ENCODE results near the gene PDE6B.

Gene PDE6B

GRCh38 chr4:708631-708933, 83.2 kb downstream of the PDE6B start:
- no peak for DNase-seq

GRCh38 chr4:709348-709747, 84.0 kb downstream of the PDE6B start:
- no peak for DNase-seq

GRCh38 chr4:710116-710515, 84.7 kb downstream of the PDE6B start:
- no peak for DNase-seq

GRCh38 chr4:710916-711315, 85.5 kb downstream of the PDE6B start:
- no peak for DNase-seq

GRCh38 chr4:712093-712492, 86.7 kb downstream of the PDE6B start:
- DNase-seq = no peak

- DNase-seq = no peak
Observed at GRCh38 chr4:712916-713632, 87.7 kb downstream of the PDE6B start.

GRCh38 chr4:714087-714486, 88.7 kb downstream of the PDE6B start:
- no peak for DNase-seq

GRCh38 chr4:717601-718320, 92.4 kb downstream of the PDE6B start:
- no peak for DNase-seq

GRCh38 chr4:718460-718859, 93.1 kb downstream of the PDE6B start:
- no peak for DNase-seq

Data from midbrain (tissue), 1 donor.